Heart right ventricle (tissue), 16 donors: Measurements from ENCODE around the gene STARD6. TPM values are rescaled to one million over a fixed set of nuclear protein-coding genes. Genes with fewer than 3 reads are reported as not detected.

ENCODE experiments used
- ATAC-seq, 8 donors: fragments of 200-7000 bp; cut with Tn5 transposase; one replicate each; pipeline ENCODE4 v1.9.1; 2020; ENCODE audit warnings: mild to moderate bottlenecking in 8 of 8, moderate library complexity in 8 of 8, moderate number of reproducible peaks in 1 of 8
- DNase-seq, 2 donors: peaks; one replicate each; pipeline ENCODE4 v3.0.0-alpha.2; 2020
- H3K27ac ChIP-seq, 10 donors: fragments of 200-600 bp; sonication (generic) in 2 of 10; one replicate each; pipeline versions ENCODE4 v1.5.0 to v1.8.0; 2020 to 2022; ENCODE audit warnings: mild to moderate bottlenecking in 3 of 10
- H3K27me3 ChIP-seq, 7 donors: fragments of 200-600 bp; one replicate each; pipeline ENCODE4 v1.8.0; 2021 to 2022; ENCODE audit warnings: mild to moderate bottlenecking in 2 of 7
- H3K36me3 ChIP-seq, 9 donors: fragments of 200-600 bp; sonication (generic) in 1 of 9; one replicate each; pipeline versions ENCODE4 v1.5.0 to v1.8.0; 2020 to 2022; ENCODE audit warnings: mild to moderate bottlenecking in 2 of 9
- H3K4me1 ChIP-seq, 9 donors: fragments of 200-600 bp; sonication (generic) in 1 of 9; one replicate each; pipeline versions ENCODE4 v1.5.0 to v1.8.0; 2020 to 2022; ENCODE audit warnings: mild to moderate bottlenecking in 4 of 9
- H3K4me3 ChIP-seq, 10 donors: fragments of 200-600 bp; sonication (generic) in 2 of 10; one replicate each; pipeline versions ENCODE4 v1.5.0 to v1.8.0; 2020 to 2022; ENCODE audit warnings: mild to moderate bottlenecking in 7 of 10, moderate library complexity in 2 of 10
- H3K9me3 ChIP-seq, 11 donors: fragments of 200-600 bp in 10 of 11; sonication (generic) in 2 of 11; one replicate each; pipeline versions ENCODE4 v1.5.0 to v1.8.0; 2013 to 2022; ENCODE audit warnings: mild to moderate bottlenecking in 2 of 11, control low read depth in 1 of 11, moderate library complexity in 1 of 11
- CTCF ChIP-seq, 9 donors: fragments of 200-600 bp; sonication (generic) in 2 of 9; IDR thresholded peaks; one replicate each; pipeline versions ENCODE4 v1.5.0 to v1.8.0; 2021 to 2022; ENCODE audit warnings: antibody characterized with exemption in 9 of 9, mild to moderate bottlenecking in 5 of 9, moderate library complexity in 1 of 9
- WGBS, 2 donors: extraction: QIAGEN DNeasy Blood & Tissue Kit; methylation state at CpG; one replicate each; pipeline ENCODE4 v1.1.7; 2013; ENCODE audit warnings: inconsistent platforms in 1 of 2; 5-methylcytosine and 5-hydroxymethylcytosine counted together
- intact Hi-C, 10 donors: fragments of 100-400 bp; cut with DNase I; formaldehyde crosslinking; loops; one replicate each; pipeline versions ENCODE4 v1.11.1 to v1.14.2; 2022
- polyA plus RNA-seq, 2 donors: library from polyadenylated mRNA; stranded (reverse); fragments of 200-250 nt; gene quantifications; one replicate each; pipeline ENCODE4 v1.2.3, GENCODE V29; 2013
- total RNA-seq, 10 donors: library from RNA; stranded (reverse); fragmentation: NEBNext Ultra II Directional in 3 of 10; extraction: Animal tissue kit (Norgen Biotek cat#: 25700) in 3 of 10; gene quantifications; one replicate each; pipeline versions ENCODE4 v1.2.1 to v1.2.4, GENCODE V29; 2021 to 2023
- donor health status: Arrhythmogenic right ventricular cardiomyopathy.
- donor health status: ischemic (EF 13 %, LVEDD 7.1; RV severe dilation, severe dysfunction).
- donor health status: healthy with polysubstance abuse.
- donor health status: DM: no; HTN: yes; CAD: no.
- donor health status: DM: no; HTN: no; CAD: no.
- donor health status: ischemic (EF 25% LVEDD 6.9; RV normal size, moderate dysfunction).
- donor health status: ischemic (EF 25% LVEDD 5.7; RV mildly dilated, moderate dysfunction).
- donor health status: healthy.
- donor health status: DM: yes; HTN: yes; CAD: no.
- donor health status: Ischemic cardiomyopathy.
- donor health status: ischemic (EF 35%, LVEDD 5.7; RV mildly dilated, moderate dysfunction).
- donor health status: nonischemic (EF 11% LVEDD 7.7; RV severe dilation, severe dysfunction).
- donor health status: DM: yes; HTN: yes; CAD: no.
- donor health status: PGD.
- donor health status: ischemic (EF 29% LVEDD 5.4; RV normal size, mild dysfunction).
- donor health status: nonischemic (EF 23%, LVEDD 6.1; RV moderate dilation, normal function).

Gene STARD6
- total and polyA plus RNA-seq, 12 donors, result 0.47 TPM; not detected in 11

GRCh38 chr18:54338230-54338629 lies 19.4 kb downstream of the STARD6 start:
- Histone ChIP-seq H3K27ac (no peak overlapping the region), H3K36me3 (no peaks in the 10 kb centered on the region), H3K4me3 (no peak overlapping the region), H3K27me3 (no peaks in the 10 kb centered on the region), H3K4me1 (no peaks in the 10 kb centered on the region), H3K9me3 (peaks cover 0 to 8% (median 0%) of the 10 kb centered on the region in 11 donors)
- intact Hi-C loops, result no loop called here
- TF ChIP-seq CTCF (IDR thresholded peaks at IDR 0.05), result no peak
- ATAC-seq, result no peak
- DNase-seq, result no peak
- WGBS, 2 donors, result 82 to 88% methylated on average over 4 of the region's 4 CpGs

GRCh38 chr18:54335638-54336173 lies 22.0 kb downstream of the STARD6 start:
- Histone ChIP-seq H3K36me3 (no peaks in the 10 kb centered on the region), H3K4me3 (no peak overlapping the region), H3K4me1 (no peaks in the 10 kb centered on the region), H3K27me3 (no peaks in the 10 kb centered on the region), H3K27ac (no peak overlapping the region), H3K9me3 (peaks cover 0 to 8% (median 0%) of the 10 kb centered on the region in 11 donors)
- WGBS, 2 donors, result 87 to 90% methylated on average over 2 of the region's 2 CpGs
- no peak for ATAC-seq
- DNase-seq, result no peak
- no peak for TF ChIP-seq CTCF (IDR thresholded peaks at IDR 0.05)
- intact Hi-C loops, result no loop called here

- WGBS, 2 donors, result 67 to 73% methylated on average over 6 of the region's 6 CpGs
- intact Hi-C loops, result no loop called here
Observed at GRCh38 chr18:54330768-54331548, 26.7 kb downstream of the STARD6 start.

GRCh38 chr18:54329787-54330186 lies 27.9 kb downstream of the STARD6 start:
- H3K9me3 ChIP-seq, result no peaks in the 10 kb centered on the region
- no peak for TF ChIP-seq CTCF (IDR thresholded peaks at IDR 0.05)
- intact Hi-C loops, result no loop called here

More at GRCh38 chr18:54330768-54331548, 26.7 kb downstream of the STARD6 start:
- no peak for DNase-seq
- TF ChIP-seq CTCF (IDR thresholded peaks at IDR 0.05), result peak in 2 of 9 donors; percentile 12
- H3K4me3 ChIP-seq, result no peak overlapping the region
- no peak overlapping the region for H3K27ac ChIP-seq
- no peaks in the 10 kb centered on the region for H3K36me3 ChIP-seq
- no peaks in the 10 kb centered on the region for H3K9me3 ChIP-seq
- no peaks in the 10 kb centered on the region for H3K27me3 ChIP-seq
- no peaks in the 10 kb centered on the region for H3K4me1 ChIP-seq
- ATAC-seq, result no peak

More at GRCh38 chr18:54329787-54330186, 27.9 kb downstream of the STARD6 start:
- no peaks in the 10 kb centered on the region for H3K27me3 ChIP-seq
- H3K27ac ChIP-seq, result no peak overlapping the region
- H3K4me3 ChIP-seq, result no peak overlapping the region
- DNase-seq, result no peak
- ATAC-seq, result no peak
- no peaks in the 10 kb centered on the region for H3K4me1 ChIP-seq
- no peaks in the 10 kb centered on the region for H3K36me3 ChIP-seq
